Adipocyte (in vitro differentiated cells): ENCODE results near the gene NBPF14.
"Not testable (repeated sequence)": the region's sequence is repeated elsewhere in the genome, so short reads cannot be mapped to it uniquely, and the experiment has no call there.

Experiments used
- DNase-seq: peaks from one replicate; pipeline ENCODE4 v3.0.0-alpha.2; 2015; ENCODE audit warnings: low read depth
- H3K27me3 ChIP-seq: replicated peaks from 2 replicates; pipeline ENCODE4 v1.7.0; 2013; ENCODE audit warnings: mild to moderate bottlenecking, low read length, moderate library complexity; ENCODE audit not compliant: control insufficient read depth, insufficient read depth
- H3K36me3 ChIP-seq: 2 replicates; pipeline ENCODE4 v1.7.0; 2013; ENCODE audit warnings: low read length, mild to moderate bottlenecking, moderate library complexity; ENCODE audit not compliant: control insufficient read depth, insufficient read depth, severe bottlenecking
- H3K4me1 ChIP-seq: 2 replicates; pipeline ENCODE4 v1.7.0; 2013; ENCODE audit warnings: mild to moderate bottlenecking, low read length, moderate library complexity; ENCODE audit not compliant: control insufficient read depth, insufficient read depth
- H3K4me3 ChIP-seq: 2 replicates; pipeline ENCODE4 v1.7.0; 2013; ENCODE audit warnings: mild to moderate bottlenecking, low read length, moderate library complexity
- H3K9ac ChIP-seq: 2 replicates; pipeline ENCODE4 v1.7.0; 2013; ENCODE audit warnings: mild to moderate bottlenecking, low read length, moderate library complexity
- H3K9me3 ChIP-seq: 2 replicates; pipeline ENCODE4 v1.7.0; 2013; ENCODE audit warnings: mild to moderate bottlenecking, low read length, moderate library complexity; ENCODE audit not compliant: control insufficient read depth

NBPF14 gene

GRCh38 chr1:148523205-148524144 is 72.3 kb downstream of the NBPF14 start:
- not testable (repeated sequence) for DNase-seq, H3K9me3 ChIP-seq, H3K4me3 ChIP-seq, H3K36me3 ChIP-seq, H3K27me3 ChIP-seq, H3K4me1 ChIP-seq, H3K9ac ChIP-seq

GRCh38 chr1:148522561-148523204 is 73.1 kb downstream of the NBPF14 start:
- H3K27me3 ChIP-seq, H3K4me1 ChIP-seq, H3K36me3 ChIP-seq, H3K9me3 ChIP-seq: not testable (repeated sequence)
- peak overlapping the region; percentile 59 for H3K9ac ChIP-seq
- DNase-seq = peak; percentile 84
- peak overlapping the region; percentile 74 for H3K4me3 ChIP-seq

GRCh38 chr1:148522072-148522471 is 73.7 kb downstream of the NBPF14 start:
- H3K9me3 ChIP-seq, H3K36me3 ChIP-seq, H3K27me3 ChIP-seq, H3K4me1 ChIP-seq, H3K9ac ChIP-seq: not testable (repeated sequence)
- peak overlapping the region; percentile 52 for H3K4me3 ChIP-seq
- peak; percentile 85 for DNase-seq

GRCh38 chr1:148514310-148514709 is 81.5 kb downstream of the NBPF14 start:
- not testable (repeated sequence) for H3K4me3 ChIP-seq, H3K9me3 ChIP-seq, DNase-seq, H3K27me3 ChIP-seq, H3K9ac ChIP-seq, H3K36me3 ChIP-seq, H3K4me1 ChIP-seq

DNA sequence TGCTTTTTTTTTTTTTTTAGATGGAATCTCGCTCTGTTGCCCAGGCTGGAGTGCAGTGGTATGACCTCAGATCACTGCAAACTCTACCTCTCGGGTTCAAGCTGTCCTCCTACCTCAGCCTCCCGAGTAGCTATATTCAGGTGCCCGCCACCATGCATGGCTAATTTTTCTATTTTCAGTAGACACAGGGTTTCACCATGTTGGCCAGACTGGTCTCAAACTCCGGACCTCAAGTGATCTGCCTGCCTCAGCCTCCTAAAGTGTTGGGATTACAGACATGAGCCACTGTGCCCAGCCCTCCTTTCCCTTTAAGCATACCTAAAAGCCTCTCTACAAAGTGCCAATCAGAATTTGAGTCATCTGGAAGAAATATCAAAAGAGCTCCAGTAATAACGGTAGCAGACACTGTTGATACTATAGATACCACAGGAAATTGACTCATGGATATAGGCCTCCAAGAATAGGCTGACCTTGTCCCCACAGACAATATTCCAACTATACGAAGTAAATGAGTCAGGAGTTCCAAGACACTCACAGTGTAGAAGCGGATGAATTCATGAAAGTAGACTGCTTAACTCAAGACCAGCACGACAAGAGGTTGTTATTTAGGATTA is 83.1 kb downstream of the NBPF14 start:
- not testable (repeated sequence) for DNase-seq, H3K36me3 ChIP-seq, H3K4me1 ChIP-seq, H3K9me3 ChIP-seq, H3K4me3 ChIP-seq, H3K9ac ChIP-seq, H3K27me3 ChIP-seq

- not testable (repeated sequence) for H3K9ac ChIP-seq, H3K4me1 ChIP-seq, H3K9me3 ChIP-seq, H3K4me3 ChIP-seq, H3K27me3 ChIP-seq, H3K36me3 ChIP-seq, DNase-seq
Observed at GRCh38 chr1:148493933-148494332, 101.9 kb downstream of the NBPF14 start.

DNA sequence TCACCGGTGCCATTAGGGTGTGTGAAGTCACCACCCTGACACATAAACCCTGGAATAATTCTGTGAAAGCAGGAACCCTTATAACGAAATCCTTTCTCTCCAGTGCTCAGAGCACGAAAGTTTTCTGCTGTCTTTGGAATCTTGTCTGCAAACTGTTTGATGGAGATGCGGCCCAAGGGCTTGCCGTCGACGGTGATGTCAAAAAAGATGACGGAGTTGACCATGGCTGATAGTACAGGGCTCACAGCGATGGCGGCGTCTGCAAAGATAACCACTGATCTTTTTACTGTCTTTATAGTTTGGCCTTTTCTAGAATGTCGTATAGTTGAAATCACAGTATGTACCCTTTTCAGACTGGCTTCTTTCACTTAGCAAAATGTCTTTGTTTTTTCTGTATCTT is 112.8 kb downstream of the NBPF14 start, which contains the start of gene PPIAL4G:
TSS of gene PPIAL4G (minus strand) at position 274 of the 400 bp plus-strand sequence. CDS start at position 224, 50 bp downstream.
- not testable (repeated sequence) for H3K9ac ChIP-seq, H3K36me3 ChIP-seq, H3K4me1 ChIP-seq, H3K4me3 ChIP-seq, DNase-seq, H3K9me3 ChIP-seq, H3K27me3 ChIP-seq
